ENCODE results near the gene MITF. TPM values are rescaled to one million over a fixed set of nuclear protein-coding genes. Genes with fewer than 3 reads are reported as not detected.

The MITF gene
- total RNA-seq, 1 donor from 2014 or later = 5.7 TPM

GRCh38 chr3:69743975-69744906, 5.0 kb downstream of the MITF start:
- Mint-ChIP-seq H3K4me1 (ENCODE audit: low read depth) (peaks cover 46% of the 10 kb centered on the region), H3K36me3 (ENCODE audit: low read depth) (no peaks in the 10 kb centered on the region), H3K4me3 (ENCODE audit: unreplicated experiment) (no peak overlapping the region), H3K27ac (ENCODE audit: unreplicated experiment) (no peak overlapping the region), H3K9me3 (ENCODE audit: low read depth) (no peaks in the 10 kb centered on the region), H3K27me3 (ENCODE audit: low read depth) (no peaks in the 10 kb centered on the region)
- DNase-seq (ENCODE audit: low spot score) = no peak
- TF ChIP-seq CTCF (IDR thresholded peaks at IDR 0.05) = no peak

- no peak overlapping the region for H3K4me3 Mint-ChIP-seq (ENCODE audit: unreplicated experiment)
- peaks cover 42% of the 10 kb centered on the region for H3K4me1 Mint-ChIP-seq (ENCODE audit: low read depth)
- no peaks in the 10 kb centered on the region for H3K9me3 Mint-ChIP-seq (ENCODE audit: low read depth)
- no peak overlapping the region for H3K27ac Mint-ChIP-seq (ENCODE audit: unreplicated experiment)
- no peak for TF ChIP-seq CTCF (IDR thresholded peaks at IDR 0.05)
- no peaks in the 10 kb centered on the region for H3K36me3 Mint-ChIP-seq (ENCODE audit: low read depth)
- no peaks in the 10 kb centered on the region for H3K27me3 Mint-ChIP-seq (ENCODE audit: low read depth)
- DNase-seq (ENCODE audit: low spot score) = no peak
Observed at GRCh38 chr3:69745505-69745904, 6.2 kb downstream of the MITF start.

GRCh38 chr3:69746119-69746518, 6.9 kb downstream of the MITF start:
- DNase-seq (ENCODE audit: low spot score) = no peak
- Mint-ChIP-seq H3K27ac (ENCODE audit: unreplicated experiment) (peak overlapping the region; percentile 68), H3K9me3 (ENCODE audit: low read depth) (no peaks in the 10 kb centered on the region), H3K4me3 (ENCODE audit: unreplicated experiment) (no peak overlapping the region), H3K27me3 (ENCODE audit: low read depth) (no peaks in the 10 kb centered on the region), H3K36me3 (ENCODE audit: low read depth) (no peaks in the 10 kb centered on the region), H3K4me1 (ENCODE audit: low read depth) (peaks cover 39% of the 10 kb centered on the region)
- TF ChIP-seq CTCF (IDR thresholded peaks at IDR 0.05) = no peak

- Mint-ChIP-seq H3K27ac (ENCODE audit: unreplicated experiment) (peak overlapping the region; percentile 50), H3K27me3 (ENCODE audit: low read depth) (no peaks in the 10 kb centered on the region), H3K9me3 (ENCODE audit: low read depth) (peaks cover 10% of the 10 kb centered on the region), H3K4me3 (ENCODE audit: unreplicated experiment) (no peak overlapping the region), H3K4me1 (ENCODE audit: low read depth) (peaks cover 39% of the 10 kb centered on the region), H3K36me3 (ENCODE audit: low read depth) (no peaks in the 10 kb centered on the region)
- TF ChIP-seq CTCF (IDR thresholded peaks at IDR 0.05) = no peak
- DNase-seq (ENCODE audit: low spot score) = no peak
Observed at GRCh38 chr3:69747511-69748258, 8.4 kb downstream of the MITF start.

GRCh38 chr3:69748503-69748902, 9.2 kb downstream of the MITF start:
- H3K9me3 Mint-ChIP-seq (ENCODE audit: low read depth) = peaks cover 11% of the 10 kb centered on the region
- no peak overlapping the region for H3K27ac Mint-ChIP-seq (ENCODE audit: unreplicated experiment)
- no peaks in the 10 kb centered on the region for H3K27me3 Mint-ChIP-seq (ENCODE audit: low read depth)
- H3K4me3 Mint-ChIP-seq (ENCODE audit: unreplicated experiment) = no peak overlapping the region
- no peaks in the 10 kb centered on the region for H3K36me3 Mint-ChIP-seq (ENCODE audit: low read depth)
- no peak for TF ChIP-seq CTCF (IDR thresholded peaks at IDR 0.05)
- no peak for DNase-seq (ENCODE audit: low spot score)
- peaks cover 39% of the 10 kb centered on the region for H3K4me1 Mint-ChIP-seq (ENCODE audit: low read depth)
